ENCODE results near the gene TGFBR3. TPM values are rescaled to one million over a fixed set of nuclear protein-coding genes. Genes with fewer than 3 reads are reported as not detected.

TGFBR3 gene
- total and polyA plus RNA-seq, 2 of the 8 experiments (the other 6 are each of a cell fraction or from before 2014, with no cell fraction given) = 2.0 to 6.1 TPM

DNA sequence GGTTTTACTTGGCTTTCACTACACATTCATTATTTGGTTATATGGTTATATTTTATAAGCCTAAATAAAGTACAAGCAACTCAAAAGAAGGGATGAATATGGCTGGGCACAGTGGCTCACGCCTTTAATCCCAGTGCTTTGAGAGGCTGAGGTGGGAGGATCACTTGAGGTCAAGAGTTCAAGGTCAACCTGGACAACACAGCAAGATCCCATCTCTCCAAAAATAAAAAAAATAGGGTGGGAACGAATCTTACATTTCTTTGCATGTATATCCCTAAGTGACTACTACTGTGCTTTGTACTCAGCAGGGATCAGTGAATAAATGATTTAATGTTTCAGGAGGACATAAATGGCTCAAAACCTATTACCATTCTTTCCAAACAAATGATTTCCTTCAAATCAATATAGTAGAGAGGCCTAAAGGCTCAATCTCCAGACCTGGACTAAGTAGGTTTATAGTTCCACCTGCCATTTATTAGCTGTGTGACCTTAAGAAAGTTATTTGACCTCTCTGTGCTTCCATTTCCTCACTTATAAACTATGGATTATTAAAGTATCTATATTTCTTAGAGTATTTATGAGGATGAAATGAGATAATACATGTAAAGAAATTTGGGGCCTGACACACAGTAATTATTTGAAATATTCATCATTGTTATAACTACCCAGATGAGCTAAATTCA is 28.3 kb downstream of the TGFBR3 start (continued):
- TF ChIP-seq, protein P1, sequence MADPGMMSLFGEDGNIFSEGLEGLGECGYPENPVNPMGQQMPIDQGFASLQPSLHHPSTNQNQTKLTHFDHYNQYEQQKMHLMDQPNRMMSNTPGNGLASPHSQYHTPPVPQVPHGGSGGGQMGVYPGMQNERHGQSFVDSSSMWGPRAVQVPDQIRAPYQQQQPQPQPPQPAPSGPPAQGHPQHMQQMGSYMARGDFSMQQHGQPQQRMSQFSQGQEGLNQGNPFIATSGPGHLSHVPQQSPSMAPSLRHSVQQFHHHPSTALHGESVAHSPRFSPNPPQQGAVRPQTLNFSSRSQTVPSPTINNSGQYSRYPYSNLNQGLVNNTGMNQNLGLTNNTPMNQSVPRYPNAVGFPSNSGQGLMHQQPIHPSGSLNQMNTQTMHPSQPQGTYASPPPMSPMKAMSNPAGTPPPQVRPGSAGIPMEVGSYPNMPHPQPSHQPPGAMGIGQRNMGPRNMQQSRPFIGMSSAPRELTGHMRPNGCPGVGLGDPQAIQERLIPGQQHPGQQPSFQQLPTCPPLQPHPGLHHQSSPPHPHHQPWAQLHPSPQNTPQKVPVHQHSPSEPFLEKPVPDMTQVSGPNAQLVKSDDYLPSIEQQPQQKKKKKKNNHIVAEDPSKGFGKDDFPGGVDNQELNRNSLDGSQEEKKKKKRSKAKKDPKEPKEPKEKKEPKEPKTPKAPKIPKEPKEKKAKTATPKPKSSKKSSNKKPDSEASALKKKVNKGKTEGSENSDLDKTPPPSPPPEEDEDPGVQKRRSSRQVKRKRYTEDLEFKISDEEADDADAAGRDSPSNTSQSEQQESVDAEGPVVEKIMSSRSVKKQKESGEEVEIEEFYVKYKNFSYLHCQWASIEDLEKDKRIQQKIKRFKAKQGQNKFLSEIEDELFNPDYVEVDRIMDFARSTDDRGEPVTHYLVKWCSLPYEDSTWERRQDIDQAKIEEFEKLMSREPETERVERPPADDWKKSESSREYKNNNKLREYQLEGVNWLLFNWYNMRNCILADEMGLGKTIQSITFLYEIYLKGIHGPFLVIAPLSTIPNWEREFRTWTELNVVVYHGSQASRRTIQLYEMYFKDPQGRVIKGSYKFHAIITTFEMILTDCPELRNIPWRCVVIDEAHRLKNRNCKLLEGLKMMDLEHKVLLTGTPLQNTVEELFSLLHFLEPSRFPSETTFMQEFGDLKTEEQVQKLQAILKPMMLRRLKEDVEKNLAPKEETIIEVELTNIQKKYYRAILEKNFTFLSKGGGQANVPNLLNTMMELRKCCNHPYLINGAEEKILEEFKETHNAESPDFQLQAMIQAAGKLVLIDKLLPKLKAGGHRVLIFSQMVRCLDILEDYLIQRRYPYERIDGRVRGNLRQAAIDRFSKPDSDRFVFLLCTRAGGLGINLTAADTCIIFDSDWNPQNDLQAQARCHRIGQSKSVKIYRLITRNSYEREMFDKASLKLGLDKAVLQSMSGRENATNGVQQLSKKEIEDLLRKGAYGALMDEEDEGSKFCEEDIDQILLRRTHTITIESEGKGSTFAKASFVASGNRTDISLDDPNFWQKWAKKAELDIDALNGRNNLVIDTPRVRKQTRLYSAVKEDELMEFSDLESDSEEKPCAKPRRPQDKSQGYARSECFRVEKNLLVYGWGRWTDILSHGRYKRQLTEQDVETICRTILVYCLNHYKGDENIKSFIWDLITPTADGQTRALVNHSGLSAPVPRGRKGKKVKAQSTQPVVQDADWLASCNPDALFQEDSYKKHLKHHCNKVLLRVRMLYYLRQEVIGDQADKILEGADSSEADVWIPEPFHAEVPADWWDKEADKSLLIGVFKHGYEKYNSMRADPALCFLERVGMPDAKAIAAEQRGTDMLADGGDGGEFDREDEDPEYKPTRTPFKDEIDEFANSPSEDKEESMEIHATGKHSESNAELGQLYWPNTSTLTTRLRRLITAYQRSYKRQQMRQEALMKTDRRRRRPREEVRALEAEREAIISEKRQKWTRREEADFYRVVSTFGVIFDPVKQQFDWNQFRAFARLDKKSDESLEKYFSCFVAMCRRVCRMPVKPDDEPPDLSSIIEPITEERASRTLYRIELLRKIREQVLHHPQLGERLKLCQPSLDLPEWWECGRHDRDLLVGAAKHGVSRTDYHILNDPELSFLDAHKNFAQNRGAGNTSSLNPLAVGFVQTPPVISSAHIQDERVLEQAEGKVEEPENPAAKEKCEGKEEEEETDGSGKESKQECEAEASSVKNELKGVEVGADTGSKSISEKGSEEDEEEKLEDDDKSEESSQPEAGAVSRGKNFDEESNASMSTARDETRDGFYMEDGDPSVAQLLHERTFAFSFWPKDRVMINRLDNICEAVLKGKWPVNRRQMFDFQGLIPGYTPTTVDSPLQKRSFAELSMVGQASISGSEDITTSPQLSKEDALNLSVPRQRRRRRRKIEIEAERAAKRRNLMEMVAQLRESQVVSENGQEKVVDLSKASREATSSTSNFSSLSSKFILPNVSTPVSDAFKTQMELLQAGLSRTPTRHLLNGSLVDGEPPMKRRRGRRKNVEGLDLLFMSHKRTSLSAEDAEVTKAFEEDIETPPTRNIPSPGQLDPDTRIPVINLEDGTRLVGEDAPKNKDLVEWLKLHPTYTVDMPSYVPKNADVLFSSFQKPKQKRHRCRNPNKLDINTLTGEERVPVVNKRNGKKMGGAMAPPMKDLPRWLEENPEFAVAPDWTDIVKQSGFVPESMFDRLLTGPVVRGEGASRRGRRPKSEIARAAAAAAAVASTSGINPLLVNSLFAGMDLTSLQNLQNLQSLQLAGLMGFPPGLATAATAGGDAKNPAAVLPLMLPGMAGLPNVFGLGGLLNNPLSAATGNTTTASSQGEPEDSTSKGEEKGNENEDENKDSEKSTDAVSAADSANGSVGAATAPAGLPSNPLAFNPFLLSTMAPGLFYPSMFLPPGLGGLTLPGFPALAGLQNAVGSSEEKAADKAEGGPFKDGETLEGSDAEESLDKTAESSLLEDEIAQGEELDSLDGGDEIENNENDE (IDR thresholded peaks at IDR 0.05; ENCODE audit: insufficient replicate concordance, low read length) = no peak
- TF ChIP-seq SIN3A (conservative IDR thresholded peaks at IDR 0.05 in 1 of 2, IDR thresholded peaks at IDR 0.05 in 1 of 2; ENCODE audit: low read depth in 1 of 2, low read length in 2 of 2) = no peak
- TF ChIP-seq RBBP5 (IDR thresholded peaks at IDR 0.05; ENCODE audit: borderline replicate concordance, low read depth, low read length) = no peak
- TF ChIP-seq, protein P2, sequence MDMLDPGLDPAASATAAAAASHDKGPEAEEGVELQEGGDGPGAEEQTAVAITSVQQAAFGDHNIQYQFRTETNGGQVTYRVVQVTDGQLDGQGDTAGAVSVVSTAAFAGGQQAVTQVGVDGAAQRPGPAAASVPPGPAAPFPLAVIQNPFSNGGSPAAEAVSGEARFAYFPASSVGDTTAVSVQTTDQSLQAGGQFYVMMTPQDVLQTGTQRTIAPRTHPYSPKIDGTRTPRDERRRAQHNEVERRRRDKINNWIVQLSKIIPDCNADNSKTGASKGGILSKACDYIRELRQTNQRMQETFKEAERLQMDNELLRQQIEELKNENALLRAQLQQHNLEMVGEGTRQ (IDR thresholded peaks at IDR 0.05; ENCODE audit: low read length) = no peak

Measured in H1 (cell line).